GM12878 (cell line): ENCODE measurements around the gene NOS1AP. TPM values are rescaled to one million over a fixed set of nuclear protein-coding genes. Genes with fewer than 3 reads are reported as not detected.

Experiments
- ATAC-seq: fragments of 200-7000 bp; cut with Tn5 transposase; 3 replicates; pipeline ENCODE4 v1.9.1; 2020; ENCODE audit warnings: mild to moderate bottlenecking, moderate library complexity
- BruUV-seq: library from RNA; stranded (reverse); fragments of 400-500 nt; replicated peaks from 2 replicates; lab custom pipeline; 2021; lab: Mats Ljungman, UMichigan
- CTCF ChIA-PET: fragments of 300-600 bp; sonication (Branson Sonifier 250); formaldehyde crosslinking; extraction: SDS; loops from one replicate; lab custom pipeline; 2021; ENCODE audit warnings: inconsistent platforms; lab: Yijun Ruan, JAX
- POLR2A ChIA-PET: fragments of 350-600 bp; formaldehyde crosslinking; extraction: SDS; loops from one replicate; lab custom pipeline; 2021; ENCODE audit warnings: inconsistent platforms; lab: Charles Lee
- RAD21 ChIA-PET: fragments of 300-600 bp; sonication (Branson Sonifier 250); formaldehyde crosslinking; loops from one replicate; lab custom pipeline; 2023; ENCODE audit warnings: antibody characterized with exemption; ENCODE audit not compliant: unreplicated experiment; lab: Charles Lee
- SMC1A ChIA-PET: fragments of 300-600 bp; sonication (Branson Sonifier 250); formaldehyde crosslinking; loops from one replicate; lab custom pipeline; 2023; ENCODE audit not compliant: unreplicated experiment, uncharacterized antibody; lab: Charles Lee
- DNase-seq: peaks from one replicate; pipeline ENCODE4 v3.0.0-alpha.2; 2011; ENCODE audit warnings: low read depth, low spot score
- FAIRE-seq: peaks from 3 replicates; lab custom pipeline; 2011; peaks lifted over from hg19 to GRCh38; lab: Jason Lieb, UNC
- H2AFZ ChIP-seq: 2 replicates; pipeline ENCODE4 v1.6.0; 2011; ENCODE audit warnings: low read depth, low read length, control low read depth; ENCODE audit not compliant: control insufficient read depth
- H3K27ac ChIP-seq: 2 replicates; pipeline ENCODE4 v1.5.1; 2011; ENCODE audit warnings: control low read depth; ENCODE audit not compliant: control insufficient read depth, insufficient read depth
- H3K27me3 ChIP-seq, 2 experiments: replicated peaks in 1 of 2; 2 replicates each; pipeline versions ENCODE4 v1.6.0 to v1.6.1; 2011; ENCODE audit warnings: low read length in 1 of 2; ENCODE audit not compliant: control insufficient read depth in 2 of 2, insufficient read depth in 2 of 2
- H3K36me3 ChIP-seq, 2 experiments: 2 replicates each; pipeline ENCODE4 v1.5.1; 2011; ENCODE audit warnings: low read length in 1 of 2; ENCODE audit not compliant: control insufficient read depth in 2 of 2, insufficient read depth in 2 of 2
- H3K4me1 ChIP-seq: 2 replicates; pipeline ENCODE4 v1.6.1; 2011; ENCODE audit warnings: mild to moderate bottlenecking, low read length, moderate library complexity, mixed read lengths; ENCODE audit not compliant: control insufficient read depth, insufficient read depth
- H3K4me2 ChIP-seq: 2 replicates; pipeline ENCODE4 v1.6.0; 2011; ENCODE audit warnings: control low read depth; ENCODE audit not compliant: control insufficient read depth, insufficient read depth
- H3K4me3 ChIP-seq: fragments of 200-600 bp; sonication (generic); 2 replicates; pipeline ENCODE4 v1.5.1; 2016
- H3K79me2 ChIP-seq: 2 replicates; pipeline ENCODE4 v1.6.0; 2011; ENCODE audit warnings: low read length; ENCODE audit not compliant: control insufficient read depth, insufficient read depth
- H3K9ac ChIP-seq: 2 replicates; pipeline ENCODE4 v1.8.0; 2011; ENCODE audit warnings: low read length, control low read depth, mixed read lengths; ENCODE audit not compliant: control insufficient read depth, insufficient read depth
- H3K9me3 ChIP-seq: replicated peaks from 3 replicates; pipeline ENCODE4 v1.5.1; 2011; ENCODE audit warnings: mild to moderate bottlenecking, low read length; ENCODE audit not compliant: control insufficient read depth, insufficient read depth
- H4K20me1 ChIP-seq: 2 replicates; pipeline ENCODE4 v1.6.0; 2011; ENCODE audit not compliant: control insufficient read depth, insufficient read depth
- CBX3 ChIP-seq: fragments of 200-600 bp; sonication (generic); IDR thresholded peaks from 2 replicates; pipeline ENCODE4 v1.6.1; 2016; ENCODE audit warnings: low read depth, borderline replicate concordance
- CHD4 ChIP-seq: fragments of 200-600 bp; sonication (generic); IDR thresholded peaks from 2 replicates; pipeline ENCODE4 v1.6.1; 2016; ENCODE audit warnings: mild to moderate bottlenecking
- HDAC2 ChIP-seq: fragments of 200-600 bp; sonication (generic); IDR thresholded peaks from 2 replicates; pipeline ENCODE4 v1.6.1; 2017
- MYB ChIP-seq: fragments of 150-350 bp; IDR thresholded peaks from 2 replicates; pipeline ENCODE4 v1.6.1; 2014; ENCODE audit warnings: mild to moderate bottlenecking, low read depth, low read length, borderline replicate concordance
- NFXL1 ChIP-seq: fragments of 450-650 bp; IDR thresholded peaks from 2 replicates; pipeline ENCODE4 v1.6.1; 2017; ENCODE audit warnings: antibody characterized with exemption, mild to moderate bottlenecking, borderline replicate concordance
- NFYA ChIP-seq: IDR thresholded peaks from 2 replicates; pipeline ENCODE4 v1.6.1; 2011; ENCODE audit warnings: low read depth, mild to moderate bottlenecking, low read length, improper control_type of control experiment, borderline replicate concordance
- NR2C2 ChIP-seq: IDR thresholded peaks from 2 replicates; pipeline ENCODE4 v1.6.1; 2011; ENCODE audit warnings: borderline replicate concordance, low read depth; ENCODE audit not compliant: control insufficient read depth, insufficient read length
- PAX5 ChIP-seq: IDR thresholded peaks from 2 replicates; pipeline ENCODE4 v1.6.1; 2011; ENCODE audit warnings: low read depth, low read length, borderline replicate concordance
- RFX5 ChIP-seq: IDR thresholded peaks from 2 replicates; pipeline ENCODE4 v1.6.1; 2011; ENCODE audit warnings: low read depth, low read length, improper control_type of control experiment
- STAT3 ChIP-seq: IDR thresholded peaks from 2 replicates; pipeline ENCODE4 v1.6.1; 2011; ENCODE audit warnings: low read depth, low read length, improper control_type of control experiment
- TAF1 ChIP-seq: IDR thresholded peaks from 2 replicates; pipeline ENCODE4 v1.6.1; 2011; ENCODE audit warnings: mild to moderate bottlenecking, low read depth, low read length, borderline replicate concordance
- TCF7 ChIP-seq: IDR thresholded peaks from 2 replicates; pipeline ENCODE4 v1.6.1; 2014; ENCODE audit warnings: antibody characterized with exemption, borderline replicate concordance
- ZBED1 ChIP-seq: IDR thresholded peaks from 2 replicates; pipeline ENCODE4 v1.6.1; 2016; ENCODE audit warnings: borderline replicate concordance
- ZBTB33 ChIP-seq: fragments of 450-650 bp; IDR thresholded peaks from 2 replicates; pipeline ENCODE4 v1.6.1; 2017; ENCODE audit warnings: mild to moderate bottlenecking
- WGBS: methylation state at CpG from one replicate; pipeline ENCODE4 v1.1.6; 2016; ENCODE audit warnings: low lambda C conversion rate; ENCODE audit not compliant: insufficient replicate concordance, insufficient coverage; ENCODE audit errors: missing lambda C conversion rate; 5-methylcytosine and 5-hydroxymethylcytosine counted together
- in situ Hi-C: fragments of 300-500 bp; cut with MboI; formaldehyde crosslinking; loops from 9 replicates; pipeline ENCODE4 v1.14.3; 2018; ENCODE audit warnings: mixed read lengths
- intact Hi-C: fragments of 100-400 bp; cut with micrococcal nuclease; formaldehyde crosslinking; loops from one replicate; pipeline ENCODE4 v1.14.2; 2022; ENCODE audit not compliant: unreplicated experiment
- polyA plus RNA-seq, 11 experiments: library from polyadenylated mRNA; depleted of rRNA in 4 of 11; unstranded in 6 of 11; stranded (reverse) in 5 of 11; fragments of >200 nt; fragmentation: Nextera tagmentation in 4 of 11; fragmentation: Illumina TruSeq in 1 of 11; extraction: Ambion mirVana in 4 of 11; extraction: Trizol in 1 of 11; gene quantifications; 1 replicate in 1 of 11; 2 replicates in 10 of 11; pipeline versions ENCODE4 v1.2.1 to v1.2.3, GENCODE V29; 2011 to 2016; ENCODE audit warnings: inconsistent platforms in 2 of 11, missing spikeins in 2 of 11, low read depth in 1 of 11
- total RNA-seq, 4 experiments: library from RNA; depleted of rRNA in 3 of 4; stranded (reverse); fragments of >200 nt in 3 of 4; fragmentation: Illumina TruSeq in 1 of 4; extraction: Trizol in 1 of 4; gene quantifications; 2 replicates each; pipeline versions ENCODE4 v1.2.1 to v1.2.3, GENCODE V29; 2013 to 2021
- TF ChIP-seq, protein P1 (sequence below): IDR thresholded peaks from 2 replicates; pipeline ENCODE4 v1.6.1; 2011; ENCODE audit warnings: borderline replicate concordance, low read depth, mild to moderate bottlenecking, moderate library complexity, mixed read lengths, low read length; ENCODE audit not compliant: insufficient read depth; ENCODE audit errors: extremely low read length
- TF ChIP-seq, protein P2 (sequence below): fragments of 450-650 bp; formaldehyde crosslinking; IDR thresholded peaks from 2 replicates; pipeline ENCODE4 v1.4.0; 2022; ENCODE audit warnings: mild to moderate bottlenecking, moderate library complexity

NOS1AP gene
- total and polyA plus RNA-seq, 10 of the 15 experiments (the other 5 are each of a cell fraction or from before 2014, with no cell fraction given), result 0.03 to 0.15 TPM; not detected in 8

DNA sequence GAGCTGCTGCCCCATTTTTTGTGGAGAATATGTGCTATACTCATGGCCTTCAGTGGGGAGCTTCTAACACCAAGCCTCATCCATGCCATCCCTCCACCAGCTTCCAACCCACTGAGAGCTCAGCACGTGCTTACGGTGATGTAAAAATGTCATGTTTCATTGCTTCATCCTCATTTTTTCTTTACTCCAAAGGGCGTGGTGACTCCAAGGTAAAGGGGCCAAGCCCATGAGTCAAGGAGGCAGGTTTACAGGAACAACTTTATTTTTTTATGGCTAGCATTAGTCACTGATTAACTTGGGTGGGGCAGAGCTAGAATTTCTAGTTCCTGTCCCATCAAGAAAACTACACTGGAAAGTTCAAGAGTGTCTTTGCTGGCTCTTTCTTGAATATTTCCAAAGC is 311.9 kb downstream of the NOS1AP start, which contains the start of gene C1orf226 (continued):
- TF ChIP-seq STAT3 (no peak), MYB (no peak), NR2C2 (no peak), NFXL1 (no peak)

DNA sequence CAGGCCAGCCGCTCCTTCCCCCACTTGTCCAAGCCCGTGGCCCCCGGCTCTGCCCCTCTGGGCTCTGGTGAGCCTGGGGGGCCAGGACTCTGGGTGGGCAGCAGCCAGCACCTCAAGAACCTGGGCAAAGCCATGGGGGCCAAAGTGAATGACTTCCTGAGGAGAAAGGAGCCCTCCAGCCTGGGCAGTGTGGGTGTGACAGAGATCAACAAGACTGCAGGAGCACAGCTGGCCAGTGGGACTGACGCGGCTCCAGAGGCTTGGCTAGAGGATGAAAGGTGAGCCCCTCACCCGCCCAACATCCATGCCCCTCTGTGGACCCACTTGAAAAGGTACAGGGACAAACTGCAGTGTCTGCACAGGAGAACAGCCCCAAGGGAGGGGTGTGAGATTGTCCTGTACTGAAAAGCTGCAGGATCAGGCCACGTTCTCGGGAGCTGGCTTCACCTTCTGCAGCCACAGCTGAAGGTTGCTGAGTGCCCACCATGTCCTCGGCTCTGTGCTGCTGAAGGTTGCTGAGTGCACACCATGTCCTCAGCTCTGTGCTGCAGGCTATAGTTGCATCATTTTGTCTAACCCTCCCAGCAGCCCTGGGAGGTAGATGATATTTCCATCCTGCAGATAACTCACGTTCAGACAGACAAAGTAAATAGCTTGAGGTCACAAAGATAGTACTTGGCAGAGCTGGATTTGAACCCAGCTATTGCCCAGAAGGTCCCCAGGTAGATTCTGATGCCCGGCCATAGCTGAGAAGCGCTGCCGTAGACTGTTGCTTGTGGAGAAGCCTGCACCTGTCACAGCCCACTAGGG is 312.7 kb downstream of the NOS1AP start:
- H3K4me1 ChIP-seq, result no peaks in the 10 kb centered on the region
- CTCF ChIA-PET, result interaction anchor here (0.6 to 3.7 kb wide), 3 partner anchors 9 to 1169 kb away, joined by 3 to 30 read pairs (median 5); no protein-coding TSS in a partner anchor
- no peak for FAIRE-seq
- H3K9ac ChIP-seq, result no peak overlapping the region
- H2AFZ ChIP-seq, result no peak overlapping the region
- H3K4me3 ChIP-seq, result no peak overlapping the region
- no peaks in the 10 kb centered on the region for H4K20me1 ChIP-seq
- WGBS, result 31% methylated on average over 13 of the region's 13 CpGs
- H3K79me2 ChIP-seq, result no peaks in the 10 kb centered on the region
- no peak overlapping the region for H3K27ac ChIP-seq
- RAD21 ChIA-PET, result interaction anchor here (0.9 to 1.0 kb wide), 2 partner anchors 9 to 14 kb away, joined by 3 to 4 read pairs; no protein-coding TSS in a partner anchor
- ATAC-seq, result no peak
- no peaks in the 10 kb centered on the region for H3K27me3 ChIP-seq
- POLR2A ChIA-PET, result no interaction called here
- H3K9me3 ChIP-seq, result no peaks in the 10 kb centered on the region
- intact Hi-C loops (no loop called here), in situ Hi-C loops (no loop called here)
- SMC1A ChIA-PET, result interaction anchor here (1.7 kb wide), 1 partner anchor 24 kb away, joined by 6 read pairs; no protein-coding TSS in a partner anchor
- no peak overlapping the region for H3K4me2 ChIP-seq
- BruUV-seq, result no TSS peak
- H3K36me3 ChIP-seq, result no peaks in the 10 kb centered on the region
- no peak for DNase-seq
- no peak for TF ChIP-seq CBX3
- TF ChIP-seq TAF1, result no peak
- TF ChIP-seq NFYA, result no peak
- TF ChIP-seq TCF7, result no peak
- no peak for TF ChIP-seq CHD4
- no peak for TF ChIP-seq STAT3
- TF ChIP-seq, protein P1, sequence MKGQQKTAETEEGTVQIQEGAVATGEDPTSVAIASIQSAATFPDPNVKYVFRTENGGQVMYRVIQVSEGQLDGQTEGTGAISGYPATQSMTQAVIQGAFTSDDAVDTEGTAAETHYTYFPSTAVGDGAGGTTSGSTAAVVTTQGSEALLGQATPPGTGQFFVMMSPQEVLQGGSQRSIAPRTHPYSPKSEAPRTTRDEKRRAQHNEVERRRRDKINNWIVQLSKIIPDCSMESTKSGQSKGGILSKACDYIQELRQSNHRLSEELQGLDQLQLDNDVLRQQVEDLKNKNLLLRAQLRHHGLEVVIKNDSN, result no peak
- TF ChIP-seq RFX5, result no peak
- TF ChIP-seq ZBTB33, result no peak
- no peak for TF ChIP-seq ZBED1
- TF ChIP-seq PAX5, result no peak
- TF ChIP-seq, protein P2, sequence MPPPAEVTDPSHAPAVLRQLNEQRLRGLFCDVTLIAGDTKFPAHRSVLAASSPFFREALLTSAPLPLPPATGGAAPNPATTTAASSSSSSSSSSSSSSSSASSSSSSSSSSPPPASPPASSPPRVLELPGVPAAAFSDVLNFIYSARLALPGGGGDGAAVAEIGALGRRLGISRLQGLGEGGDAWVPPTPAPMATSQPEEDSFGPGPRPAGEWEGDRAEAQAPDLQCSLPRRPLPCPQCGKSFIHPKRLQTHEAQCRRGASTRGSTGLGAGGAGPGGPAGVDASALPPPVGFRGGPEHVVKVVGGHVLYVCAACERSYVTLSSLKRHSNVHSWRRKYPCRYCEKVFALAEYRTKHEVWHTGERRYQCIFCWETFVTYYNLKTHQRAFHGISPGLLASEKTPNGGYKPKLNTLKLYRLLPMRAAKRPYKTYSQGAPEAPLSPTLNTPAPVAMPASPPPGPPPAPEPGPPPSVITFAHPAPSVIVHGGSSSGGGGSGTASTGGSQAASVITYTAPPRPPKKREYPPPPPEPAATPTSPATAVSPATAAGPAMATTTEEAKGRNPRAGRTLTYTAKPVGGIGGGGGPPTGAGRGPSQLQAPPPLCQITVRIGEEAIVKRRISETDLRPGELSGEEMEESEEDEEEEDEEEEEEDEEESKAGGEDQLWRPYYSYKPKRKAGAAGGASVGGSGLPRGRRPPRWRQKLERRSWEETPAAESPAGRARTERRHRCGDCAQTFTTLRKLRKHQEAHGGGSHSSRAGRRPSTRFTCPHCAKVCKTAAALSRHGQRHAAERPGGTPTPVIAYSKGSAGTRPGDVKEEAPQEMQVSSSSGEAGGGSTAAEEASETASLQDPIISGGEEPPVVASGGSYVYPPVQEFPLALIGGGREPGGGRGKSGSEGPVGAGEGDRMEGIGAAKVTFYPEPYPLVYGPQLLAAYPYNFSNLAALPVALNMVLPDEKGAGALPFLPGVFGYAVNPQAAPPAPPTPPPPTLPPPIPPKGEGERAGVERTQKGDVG (CRISPR knock-in tag), result no peak
- no peak for TF ChIP-seq HDAC2
